ENCODE results near the gene LSM12. TPM values are rescaled to one million over a fixed set of nuclear protein-coding genes. Genes with fewer than 3 reads are reported as not detected.
"Not testable (repeated sequence)": the region's sequence is repeated elsewhere in the genome, so short reads cannot be mapped to it uniquely, and the experiment has no call there.

The LSM12 gene
- polyA plus RNA-seq (ENCODE audit: insufficient read length) = 26.7 TPM

- DNase-seq (ENCODE audit: low read depth) = peak; percentile 75
Measured at GRCh38 chr17:44066204-44066930, at the start of gene LSM12. TSS of gene LSM12 (minus strand) at chr17:44066671. CDS start at chr17:44066587, 84 bp downstream.

- no peak for DNase-seq (ENCODE audit: low read depth)
Measured at GRCh38 chr17:44115585-44116415, 49.3 kb upstream of the LSM12 start.

- DNase-seq (ENCODE audit: low read depth) = no peak
Measured at GRCh38 chr17:44113868-44114840, 47.7 kb upstream of the LSM12 start.

- DNase-seq (ENCODE audit: low read depth) = no peak
Measured at GRCh38 chr17:44113382-44113781, 46.9 kb upstream of the LSM12 start.

- DNase-seq (ENCODE audit: low read depth) = no peak
Measured at GRCh38 chr17:44112284-44113280, 46.1 kb upstream of the LSM12 start.

- no peak for DNase-seq (ENCODE audit: low read depth)
Measured at GRCh38 chr17:44111777-44112176, 45.3 kb upstream of the LSM12 start.

- no peak for DNase-seq (ENCODE audit: low read depth)
Measured at GRCh38 chr17:44110823-44111633, 44.6 kb upstream of the LSM12 start.

GRCh38 chr17:44110011-44110686 is 43.7 kb upstream of the LSM12 start:
- no peak for DNase-seq (ENCODE audit: low read depth)

- DNase-seq (ENCODE audit: low read depth) = no peak
Measured at GRCh38 chr17:44109312-44109630, 42.8 kb upstream of the LSM12 start.

- no peak for DNase-seq (ENCODE audit: low read depth)
Measured at GRCh38 chr17:44108440-44109311, 42.2 kb upstream of the LSM12 start.

GRCh38 chr17:44106801-44107200 is 40.3 kb upstream of the LSM12 start:
- no peak for DNase-seq (ENCODE audit: low read depth)

GRCh38 chr17:44105941-44106340 is 39.5 kb upstream of the LSM12 start:
- no peak for DNase-seq (ENCODE audit: low read depth)

- no peak for DNase-seq (ENCODE audit: low read depth)
Measured at GRCh38 chr17:44105483-44105882, 39.0 kb upstream of the LSM12 start.

- DNase-seq (ENCODE audit: low read depth) = no peak
Measured at GRCh38 chr17:44102849-44103622, 36.6 kb upstream of the LSM12 start.

- DNase-seq (ENCODE audit: low read depth) = not testable (repeated sequence)
Measured at GRCh38 chr17:44101858-44102257, 35.4 kb upstream of the LSM12 start.

GRCh38 chr17:44097110-44097958 is 30.9 kb upstream of the LSM12 start:
- DNase-seq (ENCODE audit: low read depth) = no peak

Measured in forelimb muscle (tissue), 1 donor.